ENCODE data around the gene CEP112.

- TF ChIP-seq CTCF (IDR thresholded peaks at IDR 0.05) (no peak), EZH2phosphoT487 (IDR thresholded peaks at IDR 0.05) (no peak)
Measured at GRCh38 chr17:66126231-66126630, 65.7 kb downstream of the CEP112 start.

Measured in neural progenitor cell (in vitro differentiated cells).